Peyer's patch (tissue), 4 donors: Measurements from ENCODE around the gene PRR5.

Source experiments
- POLR2A ChIP-seq, 2 donors: fragments of 450-650 bp; IDR thresholded peaks; one replicate each; pipeline ENCODE4 v1.5.1; 2017; ENCODE audit warnings: antibody characterized with exemption in 2 of 2, mild to moderate bottlenecking in 2 of 2, moderate library complexity in 2 of 2
- TF ChIP-seq, protein P1 (sequence below), 6 experiments: fragments of 450-650 bp in 4 of 6; fragments of 200-600 bp in 2 of 6; sonication (generic) in 1 of 6; IDR thresholded peaks; one replicate each; pipeline ENCODE4 v1.5.1; 2017 to 2019; ENCODE audit warnings: antibody characterized with exemption in 6 of 6, mild to moderate bottlenecking in 3 of 6, moderate library complexity in 1 of 6

DNA sequence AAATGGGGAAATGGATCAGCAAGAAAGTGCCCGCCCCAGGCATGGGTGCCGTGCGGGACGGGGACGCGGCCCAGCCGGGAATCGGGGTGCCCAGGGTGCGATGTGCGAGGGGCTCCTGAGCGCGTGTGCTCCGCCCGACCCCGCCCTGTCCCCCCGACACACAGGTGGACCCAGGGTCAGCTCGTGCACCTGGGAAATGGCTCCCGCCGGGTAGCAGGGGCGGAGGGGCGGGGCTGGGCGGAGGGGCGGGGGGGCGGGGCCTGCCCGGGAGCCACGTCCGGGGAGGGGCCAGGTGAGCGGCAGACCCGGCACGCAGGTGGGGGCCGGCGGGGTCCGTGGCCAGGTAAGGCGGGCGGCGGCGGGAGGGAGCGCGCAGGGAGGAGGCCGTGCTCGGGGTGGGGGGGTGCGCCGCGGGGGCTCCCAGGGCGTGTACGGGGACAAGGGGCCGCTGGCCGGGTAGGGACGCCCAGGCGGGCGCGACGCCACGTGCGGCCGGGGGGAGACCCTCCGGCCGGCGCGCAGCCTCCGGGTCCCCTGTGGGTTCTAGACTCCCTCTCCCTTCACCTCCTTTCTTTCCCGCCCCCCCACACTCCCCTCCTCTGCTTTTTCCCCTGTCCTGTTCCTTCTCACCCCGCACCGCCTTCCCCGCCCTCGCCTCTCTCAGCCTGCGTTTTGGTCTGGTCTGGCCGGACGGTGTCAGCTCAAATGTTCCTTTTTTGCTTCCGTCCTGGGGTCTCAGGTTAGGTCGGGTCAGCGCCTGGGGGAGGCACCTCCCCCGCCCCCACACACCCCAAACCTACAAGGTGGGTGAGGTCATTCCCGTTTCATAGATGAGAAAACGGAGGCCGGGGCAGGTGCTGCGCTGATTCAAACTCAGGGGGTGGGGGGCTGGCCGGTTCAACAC, 50.5 kb downstream of the PRR5 start, which contains the start of gene ARHGAP8:
- TF ChIP-seq, protein P1, sequence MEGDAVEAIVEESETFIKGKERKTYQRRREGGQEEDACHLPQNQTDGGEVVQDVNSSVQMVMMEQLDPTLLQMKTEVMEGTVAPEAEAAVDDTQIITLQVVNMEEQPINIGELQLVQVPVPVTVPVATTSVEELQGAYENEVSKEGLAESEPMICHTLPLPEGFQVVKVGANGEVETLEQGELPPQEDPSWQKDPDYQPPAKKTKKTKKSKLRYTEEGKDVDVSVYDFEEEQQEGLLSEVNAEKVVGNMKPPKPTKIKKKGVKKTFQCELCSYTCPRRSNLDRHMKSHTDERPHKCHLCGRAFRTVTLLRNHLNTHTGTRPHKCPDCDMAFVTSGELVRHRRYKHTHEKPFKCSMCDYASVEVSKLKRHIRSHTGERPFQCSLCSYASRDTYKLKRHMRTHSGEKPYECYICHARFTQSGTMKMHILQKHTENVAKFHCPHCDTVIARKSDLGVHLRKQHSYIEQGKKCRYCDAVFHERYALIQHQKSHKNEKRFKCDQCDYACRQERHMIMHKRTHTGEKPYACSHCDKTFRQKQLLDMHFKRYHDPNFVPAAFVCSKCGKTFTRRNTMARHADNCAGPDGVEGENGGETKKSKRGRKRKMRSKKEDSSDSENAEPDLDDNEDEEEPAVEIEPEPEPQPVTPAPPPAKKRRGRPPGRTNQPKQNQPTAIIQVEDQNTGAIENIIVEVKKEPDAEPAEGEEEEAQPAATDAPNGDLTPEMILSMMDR (IDR thresholded peaks at IDR 0.05) = no peak
- TF ChIP-seq POLR2A (IDR thresholded peaks at IDR 0.05) = no peak
